ENCODE data around the gene BAHCC1.

BAHCC1 gene

DNA sequence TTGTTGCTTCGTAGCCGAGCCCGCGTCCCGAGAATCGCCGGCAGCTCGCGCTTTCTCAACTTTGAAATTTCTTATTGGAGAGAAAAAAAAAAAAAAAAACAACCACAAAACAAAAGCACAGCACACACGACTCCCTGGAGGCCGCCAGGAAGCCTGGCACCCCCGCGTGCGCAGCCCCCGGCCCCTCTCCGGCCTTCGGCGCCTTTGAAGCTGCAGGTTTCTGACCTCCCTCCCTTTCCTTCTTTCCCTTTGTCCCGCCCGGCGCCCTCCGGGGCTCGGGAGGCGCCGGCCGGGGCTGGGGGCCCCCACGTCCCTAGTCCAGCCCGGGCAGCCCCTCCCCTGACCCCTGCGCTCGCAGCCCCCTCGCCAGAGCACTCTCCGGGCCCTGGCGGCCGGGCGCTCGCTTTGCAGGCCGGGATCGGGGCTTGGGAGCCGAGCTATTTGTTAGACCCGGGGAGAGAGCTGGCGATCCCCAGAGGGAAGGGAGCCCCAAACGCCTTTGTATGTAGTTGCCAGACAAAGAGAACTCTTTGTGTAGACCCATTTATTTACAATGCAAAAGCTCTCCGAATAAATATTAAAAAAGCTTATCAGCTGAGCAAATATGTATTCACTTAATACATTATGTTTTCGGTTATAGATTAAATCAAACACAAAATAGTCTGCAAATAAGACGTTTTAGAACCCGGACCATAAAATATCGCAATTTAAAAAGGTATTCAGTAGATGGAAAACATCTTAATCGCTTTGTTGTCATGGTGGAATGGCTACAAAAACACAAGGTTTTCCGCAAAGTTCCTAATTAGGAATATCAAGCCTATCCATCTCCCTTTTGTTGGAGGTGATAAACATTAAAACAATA is 2.3 kb downstream of the BAHCC1 start:
- H3K27ac ChIP-seq, result peak overlapping the region; percentile 97
- no peak for TF ChIP-seq Cebpa-rat (IDR thresholded peaks at IDR 0.05)
- peak overlapping the region; percentile 91 for H3K4me3 ChIP-seq
- H3K36me3 ChIP-seq, result peaks cover 37% of the 10 kb centered on the region
- H3K4me2 ChIP-seq, result peak overlapping the region; percentile 98
- no peaks in the 10 kb centered on the region for H3K9me3 ChIP-seq
- peaks cover 45% of the 10 kb centered on the region for H4K20me1 ChIP-seq
- peaks cover 27% of the 10 kb centered on the region for H3K4me1 ChIP-seq
- H3K9ac ChIP-seq, result peak overlapping the region; percentile 100
- H3K27me3 ChIP-seq, result no peaks in the 10 kb centered on the region

DNA sequence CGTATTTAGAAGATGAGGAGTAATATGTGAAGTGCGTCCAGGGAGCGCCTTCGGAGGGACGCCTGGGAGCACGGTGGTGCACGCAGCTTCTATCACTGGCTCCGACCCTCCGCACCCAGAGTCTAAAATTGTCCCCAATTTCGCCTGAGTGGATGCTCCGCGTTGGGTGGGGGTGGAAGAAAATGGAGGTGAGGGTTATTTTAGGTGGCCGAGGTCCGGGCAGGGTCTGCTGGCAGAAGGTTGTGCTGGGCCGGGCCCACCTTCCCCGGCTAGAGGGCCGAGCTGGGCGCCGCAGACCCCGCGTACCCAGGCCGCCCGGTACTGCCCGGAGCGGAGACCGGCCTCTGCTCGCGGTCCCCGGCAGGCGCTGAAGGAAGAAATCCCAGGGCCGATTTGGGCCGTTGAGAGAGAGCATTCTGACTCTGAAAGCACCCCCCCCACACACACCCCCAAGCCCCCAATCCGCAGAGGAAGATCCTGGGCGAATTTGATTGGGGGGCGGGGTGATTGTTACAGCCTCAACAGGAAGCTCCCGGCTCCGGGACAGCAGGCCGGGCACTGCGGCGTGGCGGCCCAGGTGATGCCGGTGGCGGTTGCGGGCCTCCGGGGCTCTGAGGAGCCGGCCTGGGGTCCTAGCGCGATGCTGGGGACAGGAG is 3.0 kb downstream of the BAHCC1 start:
- peak overlapping the region; percentile 98 for H3K4me2 ChIP-seq
- no peak for TF ChIP-seq Cebpa-rat (IDR thresholded peaks at IDR 0.05)
- peaks cover 31% of the 10 kb centered on the region for H3K4me1 ChIP-seq
- H3K36me3 ChIP-seq, result peaks cover 44% of the 10 kb centered on the region
- H3K9ac ChIP-seq, result peak overlapping the region; percentile 100
- peak overlapping the region; percentile 97 for H3K27ac ChIP-seq
- peaks cover 45% of the 10 kb centered on the region for H4K20me1 ChIP-seq
- peak overlapping the region; percentile 91 for H3K4me3 ChIP-seq
- no peaks in the 10 kb centered on the region for H3K27me3 ChIP-seq
- no peaks in the 10 kb centered on the region for H3K9me3 ChIP-seq

DNA sequence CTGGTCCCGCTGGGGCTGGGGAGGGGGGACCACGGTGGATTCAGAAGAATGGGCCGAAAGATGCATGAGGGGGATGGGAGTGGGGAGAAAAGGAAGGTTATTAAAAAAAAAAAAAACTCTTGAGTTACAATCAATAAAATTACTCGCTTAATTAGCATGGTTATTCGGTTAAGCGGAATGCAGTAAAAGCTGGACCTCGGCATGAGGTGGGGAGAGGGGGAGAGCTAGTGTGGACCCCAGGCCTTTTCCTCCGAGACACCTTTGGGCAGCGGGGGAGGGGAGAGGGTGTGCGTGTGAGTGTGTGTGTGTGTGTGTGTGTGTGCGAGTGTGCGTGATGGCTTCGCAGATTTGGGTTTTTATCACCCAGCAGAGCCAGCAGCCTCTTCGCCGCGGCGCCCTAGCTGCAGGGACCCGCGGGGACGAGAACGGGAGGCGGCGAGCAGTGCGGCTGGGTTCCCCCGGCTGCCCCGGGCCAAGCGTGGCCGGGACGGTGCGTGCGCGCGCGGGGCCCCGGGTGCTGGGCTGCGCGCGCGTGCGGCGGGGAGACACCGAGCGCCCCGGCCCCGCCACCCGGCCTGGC is 3.7 kb downstream of the BAHCC1 start:
- H3K9ac ChIP-seq, result peak overlapping the region; percentile 100

DNA sequence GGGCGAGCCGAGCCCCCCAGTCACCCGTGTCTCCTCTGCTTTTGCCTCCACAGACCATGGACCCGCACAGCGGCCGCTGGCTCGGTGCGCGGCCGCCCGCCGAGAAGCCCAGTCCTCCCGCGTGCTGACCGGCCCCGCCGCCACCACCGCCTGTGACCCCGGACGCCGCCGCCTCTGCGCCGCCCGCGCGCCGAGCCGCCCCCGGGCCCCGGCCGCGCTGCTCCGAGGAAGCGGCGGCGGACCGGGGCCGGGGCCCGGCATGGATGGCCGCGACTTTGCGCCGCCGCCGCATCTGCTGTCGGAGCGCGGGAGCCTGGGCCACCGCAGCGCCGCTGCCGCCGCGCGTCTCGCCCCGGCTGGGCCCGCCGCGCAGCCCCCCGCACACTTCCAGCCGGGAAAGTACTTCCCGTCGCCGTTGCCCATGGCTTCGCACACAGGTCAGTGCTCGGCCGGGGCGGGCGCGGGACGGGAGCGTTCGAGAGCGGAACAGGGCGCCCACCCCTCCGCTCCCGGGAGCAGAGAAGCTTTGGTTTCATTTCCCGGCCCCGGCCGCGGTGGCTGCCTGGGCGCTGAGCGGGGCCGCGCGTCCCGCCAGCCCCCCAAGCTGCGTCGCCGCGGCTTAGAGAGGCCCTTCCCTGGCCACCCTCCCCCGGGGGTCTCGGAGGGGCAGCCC is 4.4 kb downstream of the BAHCC1 start:
- Histone ChIP-seq H3K27me3 (no peaks in the 10 kb centered on the region), H3K4me1 (peaks cover 39% of the 10 kb centered on the region), H3K9me3 (no peaks in the 10 kb centered on the region), H3K36me3 (peaks cover 57% of the 10 kb centered on the region), H4K20me1 (peaks cover 49% of the 10 kb centered on the region), H3K27ac (peak overlapping the region; percentile 97), H3K9ac (peak overlapping the region; percentile 100), H3K4me2 (peak overlapping the region; percentile 98), H3K4me3 (peak overlapping the region; percentile 91)
- TF ChIP-seq Cebpa-rat (IDR thresholded peaks at IDR 0.05), result no peak

More for the DNA sequence above, 3.7 kb downstream of the BAHCC1 start:
- H3K27ac ChIP-seq, result peak overlapping the region; percentile 97
- H4K20me1 ChIP-seq, result peaks cover 48% of the 10 kb centered on the region
- no peaks in the 10 kb centered on the region for H3K27me3 ChIP-seq
- peak overlapping the region; percentile 98 for H3K4me2 ChIP-seq
- H3K9me3 ChIP-seq, result no peaks in the 10 kb centered on the region
- H3K4me3 ChIP-seq, result peak overlapping the region; percentile 91
- H3K36me3 ChIP-seq, result peaks cover 50% of the 10 kb centered on the region
- no peak for TF ChIP-seq Cebpa-rat (IDR thresholded peaks at IDR 0.05)
- peaks cover 38% of the 10 kb centered on the region for H3K4me1 ChIP-seq

DNA sequence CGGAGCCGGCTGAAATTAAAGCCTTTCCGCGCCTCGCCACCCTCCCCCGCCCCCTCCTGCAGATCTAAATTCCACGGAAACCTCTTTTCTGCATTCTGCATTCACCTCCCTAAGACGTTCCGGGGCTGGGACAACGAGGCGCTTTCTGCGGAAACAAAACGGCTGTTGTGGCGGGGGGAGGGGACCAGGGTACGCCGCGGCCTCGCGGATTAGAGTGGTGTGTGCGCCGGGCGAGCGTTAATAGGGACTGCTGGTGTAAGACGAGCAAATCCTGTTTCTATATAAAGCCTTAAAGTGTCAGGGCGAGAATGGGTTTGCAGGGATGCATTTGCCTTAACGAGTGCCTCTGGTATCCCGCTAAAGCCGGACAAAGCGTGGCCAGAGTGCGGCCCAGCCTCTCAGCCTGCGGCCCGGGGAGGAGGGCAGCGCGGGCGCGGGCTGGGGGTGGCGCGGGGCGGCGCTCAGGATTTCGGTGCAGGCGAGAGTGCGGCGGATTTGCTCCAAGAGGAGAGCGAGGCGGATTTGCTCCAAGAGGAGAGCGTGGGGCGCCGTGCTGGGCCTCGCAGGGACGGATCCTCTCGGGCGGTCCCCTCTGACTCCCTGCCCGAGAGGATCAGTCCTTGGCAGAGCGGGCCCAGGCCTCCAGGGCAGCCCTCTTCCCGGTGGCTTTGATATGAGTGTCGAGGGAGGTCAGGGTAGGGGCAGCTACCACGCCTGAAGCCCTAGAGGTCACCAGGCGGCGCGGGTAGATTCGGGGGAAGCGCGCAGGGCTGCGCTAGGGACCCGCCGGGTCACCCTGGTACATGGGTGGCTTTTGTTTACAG is 5.1 kb downstream of the BAHCC1 start:
- peaks cover 58% of the 10 kb centered on the region for H3K36me3 ChIP-seq
- peak overlapping the region; percentile 97 for H3K27ac ChIP-seq
- peak overlapping the region; percentile 98 for H3K4me2 ChIP-seq
- TF ChIP-seq Cebpa-rat (IDR thresholded peaks at IDR 0.05), result no peak
- peak overlapping the region; percentile 100 for H3K9ac ChIP-seq
- peak overlapping the region; percentile 91 for H3K4me3 ChIP-seq
- no peaks in the 10 kb centered on the region for H3K9me3 ChIP-seq
- H4K20me1 ChIP-seq, result peaks cover 52% of the 10 kb centered on the region
- no peaks in the 10 kb centered on the region for H3K27me3 ChIP-seq
- H3K4me1 ChIP-seq, result peaks cover 42% of the 10 kb centered on the region

DNA sequence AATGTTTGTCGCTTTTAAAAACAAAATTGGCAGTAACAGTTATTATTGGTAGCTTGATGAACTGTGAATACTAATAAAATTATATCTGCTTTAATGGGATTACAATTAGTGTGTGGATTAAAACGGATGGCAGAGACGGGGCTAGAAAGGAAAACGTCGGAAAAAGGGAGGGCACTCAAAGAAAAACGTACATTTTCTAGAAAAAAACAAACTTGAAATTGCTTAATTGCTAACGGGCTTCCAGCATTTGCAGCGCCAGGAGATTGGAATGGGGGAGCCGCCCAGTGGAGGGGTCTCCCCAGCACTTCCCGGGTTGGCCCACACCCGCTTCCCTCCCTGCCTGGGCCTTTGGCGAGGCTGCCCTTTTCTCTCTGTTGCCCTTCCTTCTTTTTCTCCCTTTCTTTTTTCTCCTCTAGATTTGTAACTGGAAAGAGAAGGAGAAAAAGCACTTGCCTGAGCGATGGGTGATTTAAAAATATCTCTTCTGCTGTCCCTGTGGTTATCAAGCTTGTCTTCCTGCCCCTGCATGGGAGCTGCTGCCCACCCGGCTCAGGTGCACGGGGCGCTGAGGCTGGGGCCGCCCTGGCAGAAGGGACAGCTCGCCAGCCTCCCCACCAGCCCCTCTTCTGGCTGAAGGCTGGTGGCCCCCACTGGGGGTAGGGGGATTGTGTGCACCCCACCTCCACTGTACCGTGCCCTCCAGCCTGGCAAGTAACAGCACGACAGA is 5.9 kb downstream of the BAHCC1 start:
- H3K27me3 ChIP-seq, result no peaks in the 10 kb centered on the region
- peak overlapping the region; percentile 97 for H3K27ac ChIP-seq
- peaks cover 57% of the 10 kb centered on the region for H3K36me3 ChIP-seq
- peak overlapping the region; percentile 91 for H3K4me3 ChIP-seq
- peaks cover 50% of the 10 kb centered on the region for H3K4me1 ChIP-seq
- peak overlapping the region; percentile 98 for H3K4me2 ChIP-seq
- peaks cover 53% of the 10 kb centered on the region for H4K20me1 ChIP-seq
- no peak for TF ChIP-seq Cebpa-rat (IDR thresholded peaks at IDR 0.05)
- no peaks in the 10 kb centered on the region for H3K9me3 ChIP-seq
- H3K9ac ChIP-seq, result peak overlapping the region; percentile 100

DNA sequence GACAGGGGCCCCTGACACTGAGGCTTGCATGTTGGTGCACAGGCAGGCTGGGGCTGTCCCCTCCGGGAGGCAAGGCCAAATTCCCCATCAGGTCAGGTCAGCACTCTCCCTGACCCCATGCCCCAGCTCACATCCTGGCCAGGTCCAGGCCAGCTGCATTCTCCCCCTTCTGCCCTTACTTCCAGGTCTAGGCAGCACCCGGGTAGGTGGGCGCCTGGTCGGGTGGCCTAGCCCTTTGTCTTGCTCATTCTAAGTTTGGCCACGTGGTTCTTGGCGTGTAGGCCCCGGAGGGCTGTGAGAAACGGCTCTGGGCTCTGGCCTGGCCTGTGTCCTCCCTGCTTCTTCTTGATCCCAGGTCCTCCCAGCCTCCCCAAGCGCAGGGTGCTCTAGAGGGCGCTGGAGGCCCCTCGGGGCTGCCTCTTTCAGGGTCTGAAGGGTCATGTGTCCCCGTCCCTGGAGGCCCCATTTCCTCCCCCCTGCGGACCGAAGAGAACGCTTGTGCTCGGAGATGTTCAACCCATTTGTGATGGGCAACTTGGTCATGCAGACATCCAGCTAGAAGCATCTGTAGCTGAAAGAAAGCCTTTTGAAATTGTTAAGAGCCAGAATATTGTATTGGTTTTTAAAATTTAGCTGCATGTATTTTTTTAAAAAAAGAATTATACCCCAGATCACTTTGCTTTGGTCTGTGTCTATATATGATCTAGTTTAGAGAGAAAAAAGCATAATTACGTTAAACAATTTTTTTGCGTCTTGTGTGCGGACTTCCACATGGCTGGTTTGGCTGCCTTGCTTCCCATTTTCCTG is 6.7 kb downstream of the BAHCC1 start:
- Histone ChIP-seq H3K9ac (peak overlapping the region; percentile 100), H3K4me1 (peaks cover 58% of the 10 kb centered on the region), H3K27me3 (no peaks in the 10 kb centered on the region), H3K36me3 (peaks cover 50% of the 10 kb centered on the region), H3K9me3 (no peaks in the 10 kb centered on the region), H3K4me3 (peak overlapping the region; percentile 91), H4K20me1 (peaks cover 53% of the 10 kb centered on the region), H3K4me2 (peak overlapping the region; percentile 98), H3K27ac (peak overlapping the region; percentile 97)
- no peak for TF ChIP-seq Cebpa-rat (IDR thresholded peaks at IDR 0.05)

DNA sequence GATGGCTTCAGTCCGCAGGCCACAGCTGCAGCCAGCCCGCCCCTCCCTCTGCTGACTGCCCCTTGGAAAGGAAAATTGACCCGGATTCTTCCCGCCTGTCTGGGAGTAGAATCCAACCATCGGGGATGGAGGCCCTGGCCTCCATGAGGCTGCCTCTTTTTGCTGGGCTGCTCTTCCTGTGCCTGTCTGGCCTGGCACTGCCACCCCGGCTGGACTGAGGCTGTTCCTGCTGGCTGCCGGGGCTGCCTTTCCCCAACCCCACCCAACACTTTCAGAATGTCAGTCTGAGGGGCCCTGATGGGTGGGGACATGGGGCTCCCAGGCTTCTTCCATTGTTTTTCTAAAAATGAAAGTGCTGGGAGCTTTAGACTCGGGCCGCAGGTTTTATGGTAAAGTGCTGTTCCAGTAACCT is 7.3 kb downstream of the BAHCC1 start:
- Histone ChIP-seq H4K20me1 (peaks cover 57% of the 10 kb centered on the region), H3K4me3 (peak overlapping the region; percentile 91), H3K27ac (peak overlapping the region; percentile 97), H3K4me1 (peaks cover 64% of the 10 kb centered on the region), H3K4me2 (peak overlapping the region; percentile 98), H3K36me3 (peaks cover 55% of the 10 kb centered on the region), H3K9me3 (no peaks in the 10 kb centered on the region), H3K27me3 (no peaks in the 10 kb centered on the region), H3K9ac (peak overlapping the region; percentile 100)
- no peak for TF ChIP-seq Cebpa-rat (IDR thresholded peaks at IDR 0.05)
